Right ventricle myocardium inferior (tissue), 1 donor: ENCODE data around the gene AMN. TPM values are rescaled to one million over a fixed set of nuclear protein-coding genes. Genes with fewer than 3 reads are reported as not detected.

Experiments
- ATAC-seq: fragments of 200-7000 bp; cut with Tn5 transposase; one replicate; pipeline ENCODE4 v1.9.1; 2020; ENCODE audit warnings: mild to moderate bottlenecking, moderate library complexity
- DNase-seq: peaks from one replicate; pipeline ENCODE4 v3.0.0; 2021; ENCODE audit errors: missing footprints
- intact Hi-C: fragments of 100-400 bp; cut with DNase I; formaldehyde crosslinking; loops from one replicate; pipeline ENCODE4 v1.11.0; 2022
- total RNA-seq: library from RNA; stranded (reverse); fragmentation: NEBNext Ultra II Directional; extraction: Animal tissue kit (Norgen Biotek cat#: 25700); gene quantifications from one replicate; pipeline ENCODE4 v1.2.1, GENCODE V29; 2021
- donor health status: DM: no; HTN: yes; CAD: no; lungs with severe emphysema.

AMN gene
- total RNA-seq, 1 donor from 2014 or later = 0.14 TPM

DNA sequence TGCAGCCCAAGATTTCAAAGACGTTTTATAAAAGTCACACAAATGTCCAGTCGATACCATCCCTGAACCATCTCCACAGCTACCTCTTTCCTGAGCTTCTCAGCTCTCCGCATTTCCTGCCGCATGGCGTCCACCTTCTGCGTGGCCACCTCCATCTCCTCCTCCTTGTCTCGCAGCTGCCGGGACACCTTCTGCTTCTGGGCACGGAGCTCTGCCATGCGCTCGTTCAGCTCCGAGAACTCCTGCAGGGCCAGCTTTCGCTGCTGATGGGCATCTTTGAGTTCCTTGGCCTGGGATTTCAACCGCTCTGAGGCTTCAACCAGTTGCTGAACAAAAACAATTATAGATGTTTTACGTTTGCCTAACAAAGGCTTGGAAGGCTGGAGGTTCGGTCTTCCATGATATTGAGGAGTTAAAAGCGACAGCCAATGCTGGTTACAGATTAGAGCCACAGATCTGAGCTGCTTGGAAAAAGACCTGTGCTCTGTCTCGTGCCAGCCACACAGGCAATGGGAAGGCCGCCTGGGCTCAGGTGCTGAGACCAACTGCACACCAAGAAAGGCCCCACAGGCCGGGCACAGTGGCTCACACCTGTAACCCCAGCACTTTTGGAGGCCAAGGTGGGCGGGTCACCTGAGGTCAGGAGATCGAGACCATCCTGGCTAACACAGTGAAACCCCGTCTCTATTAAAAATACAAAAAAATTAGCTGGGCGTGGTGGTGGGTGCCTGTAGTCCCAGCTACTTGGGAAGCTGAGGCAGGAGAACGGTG lies 49.6 kb downstream of the AMN start:
- intact Hi-C loops = no loop called here
- no peak for DNase-seq
- no peak for ATAC-seq

DNA sequence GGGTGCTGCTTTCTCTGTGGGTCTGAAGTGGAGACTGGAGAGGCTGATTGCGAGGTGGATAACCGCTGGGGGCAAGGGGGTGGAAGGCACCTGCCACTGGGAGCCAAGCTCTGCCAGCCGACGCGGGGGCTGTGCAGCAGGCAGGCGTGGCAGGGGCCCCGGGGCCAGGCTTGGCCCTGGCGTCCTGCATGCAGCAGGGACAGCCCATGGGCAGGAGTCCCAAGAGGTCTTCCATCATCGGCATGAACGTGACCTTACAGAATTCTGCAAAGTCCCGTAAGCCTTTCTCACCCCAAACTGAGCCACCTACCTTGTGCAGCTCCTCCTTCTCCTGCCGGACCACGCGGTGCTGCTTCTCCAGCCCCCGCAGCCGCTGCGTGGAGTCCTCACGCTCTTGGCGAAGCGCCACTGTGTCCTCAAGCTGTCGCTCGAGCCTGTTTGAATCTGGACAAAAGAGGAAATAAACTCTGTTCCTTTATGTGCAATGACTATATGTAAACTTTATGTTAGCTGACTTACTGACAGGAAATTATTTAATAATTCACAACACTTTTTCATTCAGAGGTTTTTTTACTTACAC lies 51.3 kb downstream of the AMN start:
- intact Hi-C loops = no loop called here
- no peak for ATAC-seq
- no peak for DNase-seq

DNA sequence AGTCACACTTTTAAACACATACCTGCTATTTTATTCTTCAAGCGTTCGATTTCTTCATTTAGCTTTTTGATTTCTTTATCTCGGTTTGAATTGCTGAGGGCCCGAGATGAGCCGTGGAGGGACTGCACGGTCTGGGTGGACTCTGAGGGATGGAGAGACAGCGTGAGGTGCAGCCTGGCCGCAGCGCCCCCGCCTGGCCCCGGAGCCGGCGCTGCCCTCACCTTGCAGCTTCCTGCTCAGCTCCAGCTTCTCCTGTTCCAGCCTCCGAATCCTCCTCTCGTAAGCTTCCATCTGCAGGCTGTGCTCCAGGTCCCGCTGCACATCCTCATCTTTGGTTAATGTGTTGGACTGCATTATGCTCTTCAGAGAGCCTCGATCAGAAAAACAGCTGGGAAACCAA lies 53.2 kb downstream of the AMN start:
- ATAC-seq (no peak), DNase-seq (no peak)
- intact Hi-C loops = no loop called here

DNA sequence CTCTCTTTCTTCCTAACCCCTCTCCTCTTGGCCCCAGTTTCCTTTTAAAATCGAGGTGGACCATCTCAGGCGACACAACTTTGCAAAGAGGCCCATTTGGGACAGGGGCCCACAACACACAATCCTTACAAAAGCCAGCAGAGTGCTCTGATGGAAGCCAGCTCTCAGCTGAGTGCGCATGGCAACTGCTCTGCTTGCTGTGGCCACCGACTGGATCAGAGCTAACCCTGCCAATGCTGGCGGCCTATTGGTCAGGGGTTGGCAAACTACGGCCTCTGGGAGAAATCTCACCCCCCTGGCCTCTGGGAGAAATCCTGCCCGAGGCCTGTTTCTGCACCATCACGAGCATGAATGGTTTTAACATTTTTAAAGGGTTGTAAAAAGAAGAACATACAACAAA lies 55.0 kb downstream of the AMN start:
- DNase-seq (no peak), ATAC-seq (no peak)
- intact Hi-C loops = no loop called here

DNA sequence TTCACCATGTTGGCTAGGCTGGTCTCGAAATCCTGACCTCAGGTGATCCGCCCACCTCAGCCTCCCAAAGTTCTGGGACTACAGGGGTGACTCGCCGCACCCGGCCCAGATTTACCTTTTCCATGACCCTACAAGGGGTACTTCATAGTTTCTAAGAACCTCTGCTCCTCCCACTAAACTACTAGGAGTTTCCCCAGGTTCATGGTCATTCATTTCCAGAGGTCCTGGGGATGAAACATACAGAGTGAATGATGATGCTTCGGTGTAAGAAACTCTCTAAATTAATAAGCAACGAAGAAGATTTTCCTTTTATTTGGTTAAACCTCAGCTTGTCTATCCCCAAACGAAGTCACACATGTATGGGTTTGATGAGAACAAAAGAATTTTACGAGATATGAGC lies 56.9 kb downstream of the AMN start:
- ATAC-seq (no peak), DNase-seq (no peak)
- intact Hi-C loops = no loop called here

DNA sequence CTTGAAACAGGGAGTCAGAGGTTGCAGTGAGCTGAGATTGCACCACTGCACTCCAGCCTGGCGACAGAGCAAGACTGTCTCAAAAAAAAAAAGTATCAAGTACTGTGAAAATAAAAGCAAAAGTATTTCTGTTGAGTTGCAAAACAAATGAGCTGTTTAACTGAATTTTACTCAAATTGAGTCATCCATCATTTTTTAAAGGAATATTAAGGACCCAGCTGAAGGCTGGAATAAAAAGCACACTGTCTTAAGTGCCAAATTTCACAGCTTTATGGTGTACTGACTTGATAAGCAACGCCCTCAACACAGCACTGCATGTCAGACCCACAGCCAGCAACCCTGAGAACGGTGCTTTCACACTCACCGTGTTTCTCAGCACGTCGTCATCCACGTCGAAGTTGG lies 57.9 kb downstream of the AMN start:
- intact Hi-C loops = no loop called here
- ATAC-seq (peak; percentile 73), DNase-seq (no peak)

Other genes with a start within 250 kb of the AMN start
- gene TRAF3, start 145.2 kb upstream of the AMN start, total RNA-seq = 11.3 TPM
- gene CDC42BPB, start 134.9 kb downstream of the AMN start, total RNA-seq = 68.9 TPM
- gene LBHD2, start 161.5 kb downstream of the AMN start, total RNA-seq = not detected
- 1.2 TPM for gene EXOC3L4, start 172.1 kb downstream of the AMN start, total RNA-seq
- gene TNFAIP2, start 200.8 kb downstream of the AMN start, total RNA-seq = 56.5 TPM